ENCODE results near the gene POTEG.
"Not testable (repeated sequence)": the region's sequence is repeated elsewhere in the genome, so short reads cannot be mapped to it uniquely, and the experiment has no call there.

DNA sequence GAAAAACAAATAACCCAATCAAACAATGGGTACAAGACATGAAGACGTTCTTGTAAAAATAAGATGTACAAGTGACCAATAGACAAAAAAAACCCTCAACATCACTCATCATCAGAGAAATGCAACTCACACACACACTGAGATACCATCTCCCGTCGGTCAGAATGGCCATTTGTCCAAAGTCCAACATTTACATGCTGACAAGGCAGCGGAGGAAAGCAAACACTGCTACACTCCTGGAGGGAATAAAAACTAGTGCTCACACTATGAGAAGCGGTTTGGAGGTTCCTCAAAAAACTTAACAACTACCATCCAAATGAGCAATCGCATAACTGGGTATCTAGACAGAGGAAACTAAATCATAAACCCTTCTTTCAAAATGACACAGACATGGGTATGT lies 11.6 kb upstream of the POTEG start:
- TF ChIP-seq CTCF (conservative IDR thresholded peaks at IDR 0.05); EZH2 (IDR thresholded peaks at IDR 0.05; ENCODE audit: low read depth): not testable (repeated sequence)
